ENCODE data around the gene CCDC110.

Gene CCDC110

DNA sequence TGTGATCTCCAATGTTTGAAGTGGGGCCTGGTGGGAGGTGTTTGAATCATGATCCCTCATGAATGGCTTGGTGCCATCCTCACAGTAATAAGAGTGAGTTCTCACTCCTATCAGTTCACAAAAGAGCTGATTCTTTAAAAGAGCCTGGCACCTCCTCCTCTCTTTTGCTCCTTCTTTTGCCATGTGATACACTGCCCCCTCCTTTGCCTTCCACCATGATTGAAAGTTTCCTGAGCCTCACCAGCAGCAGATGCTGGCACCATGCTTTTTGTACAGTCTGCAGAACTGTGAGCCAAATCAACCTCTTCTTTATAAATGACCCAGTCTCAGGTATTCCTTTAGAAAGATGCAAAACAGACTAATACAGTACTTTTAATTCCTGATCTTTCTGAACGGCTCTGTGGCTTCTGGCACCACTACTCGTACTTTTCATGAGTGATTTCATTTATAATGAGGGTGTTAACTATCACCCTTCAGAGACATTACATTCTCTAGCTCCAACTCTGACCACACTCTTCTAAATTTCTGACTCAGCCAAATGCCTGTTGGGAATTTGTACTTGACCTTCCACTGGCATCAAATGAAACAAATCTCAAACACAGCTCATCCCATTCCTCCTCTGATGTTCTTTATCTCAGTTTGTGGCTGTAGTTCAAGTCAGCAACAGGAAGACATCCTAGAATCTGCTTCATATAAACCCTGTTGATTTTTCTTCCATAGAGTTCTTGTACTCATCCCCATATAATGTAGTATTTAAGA is 50.0 kb downstream of the CCDC110 start:
- peak; percentile 28 for DNase-seq (ENCODE audit: low spot score)

DNA sequence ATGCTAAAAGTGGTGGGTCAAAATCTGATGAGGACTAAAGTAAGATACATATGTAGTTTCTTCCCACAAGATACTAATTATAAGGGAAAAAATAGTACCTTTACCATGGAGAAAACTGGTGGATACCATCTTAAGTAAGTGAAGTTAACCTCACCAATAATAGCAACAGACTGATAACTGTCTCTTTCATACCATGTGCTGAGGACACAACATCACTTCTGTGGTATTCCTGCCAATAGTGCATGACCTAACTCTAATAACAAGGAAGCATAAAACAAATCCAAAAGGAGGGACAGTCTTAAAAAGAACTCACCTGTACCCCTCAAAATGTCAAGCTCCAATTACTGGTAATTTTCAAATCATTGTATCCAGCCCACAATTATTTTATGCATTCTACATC is 54.6 kb downstream of the CCDC110 start:
- DNase-seq (ENCODE audit: low spot score): no peak

DNA sequence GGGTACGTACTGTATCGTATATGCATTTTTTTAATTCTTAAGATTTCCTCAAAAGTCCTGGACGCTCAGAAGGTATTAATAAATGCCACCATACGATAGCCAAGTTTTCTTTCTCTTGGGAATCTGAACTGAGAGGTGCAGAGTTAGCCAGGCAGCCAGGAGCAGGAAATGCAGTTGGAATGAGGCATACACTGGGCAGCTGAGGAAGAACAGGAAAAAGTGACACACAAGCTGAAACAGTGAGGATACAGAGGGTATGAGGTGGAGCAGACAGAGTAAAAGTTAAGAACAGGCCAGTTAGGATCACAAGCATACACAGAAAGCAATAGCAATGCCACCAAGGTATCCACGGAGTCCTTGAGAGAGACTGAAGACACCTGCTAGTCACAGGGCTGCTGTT is 59.1 kb downstream of the CCDC110 start:
- no peak for DNase-seq (ENCODE audit: low spot score)

DNA sequence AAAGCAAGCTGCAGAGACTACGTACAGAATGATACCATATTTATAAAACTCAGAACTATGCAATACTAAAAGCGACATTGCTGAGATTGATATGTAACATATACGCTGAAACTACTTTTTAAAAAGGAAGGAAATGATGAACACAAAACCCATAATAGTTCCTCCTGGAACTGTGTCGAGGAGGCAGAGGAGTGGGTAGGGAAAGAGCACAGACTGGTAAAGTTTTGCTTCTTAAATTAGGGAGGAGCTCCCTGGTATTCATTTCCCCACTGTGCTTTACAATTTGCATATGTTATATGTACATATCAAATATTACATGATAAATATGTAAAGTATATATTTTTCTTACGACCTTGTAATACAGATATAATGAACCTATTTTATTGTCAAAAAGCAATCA is 59.7 kb downstream of the CCDC110 start:
- DNase-seq (ENCODE audit: low spot score): no peak

DNA sequence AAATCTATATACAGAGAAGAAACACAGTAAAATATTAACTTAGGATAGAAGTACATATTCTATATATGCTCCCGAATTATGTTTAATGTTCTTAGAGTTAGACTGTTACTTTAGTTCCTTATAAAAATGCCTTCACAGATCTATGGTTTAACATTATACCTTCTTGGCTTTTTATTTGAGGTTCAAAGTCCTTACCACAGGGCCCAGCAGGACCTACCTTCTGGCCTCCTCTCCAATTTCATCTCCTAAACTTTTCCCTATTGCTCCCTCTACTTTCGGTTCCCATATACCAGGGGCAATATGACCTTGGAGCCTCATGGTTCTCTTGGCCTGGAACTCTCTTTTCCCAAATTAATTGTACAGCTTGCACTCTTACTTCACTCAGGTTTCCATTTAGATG is 63.1 kb downstream of the CCDC110 start:
- DNase-seq (ENCODE audit: low spot score): no peak

DNA sequence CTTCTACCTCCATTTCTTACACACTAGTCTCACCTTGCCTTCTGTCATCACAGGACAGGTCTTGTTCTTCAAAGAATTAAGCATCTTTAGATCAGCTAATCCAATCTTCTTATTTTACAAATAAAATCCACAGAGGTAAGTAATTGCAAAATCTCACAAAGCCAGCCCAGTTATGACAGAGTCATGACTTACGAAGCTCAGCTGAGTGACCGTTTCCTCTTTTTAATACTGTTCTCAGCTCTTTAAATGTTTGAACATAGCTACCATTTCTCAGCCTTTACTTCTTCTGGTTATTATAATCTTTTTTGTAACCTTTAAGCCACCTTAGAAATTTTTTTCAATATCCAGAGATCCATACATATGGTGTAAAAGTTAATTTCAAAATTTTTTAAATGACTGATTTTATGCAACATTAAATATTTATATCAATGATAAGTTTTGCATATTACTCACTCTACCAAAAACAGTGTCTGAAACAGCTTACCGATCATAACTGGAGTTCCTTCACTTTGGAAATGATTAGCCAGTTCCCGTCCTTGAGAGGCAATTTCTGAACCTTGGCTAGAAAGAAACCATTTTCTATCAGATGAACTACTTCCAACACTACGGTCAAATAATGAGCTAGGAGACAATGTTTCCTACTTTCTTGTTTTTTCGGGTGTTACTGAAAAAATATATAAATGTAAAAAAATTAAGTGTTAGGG is 66.1 kb downstream of the CCDC110 start:
- no peak for DNase-seq (ENCODE audit: low spot score)

DNA sequence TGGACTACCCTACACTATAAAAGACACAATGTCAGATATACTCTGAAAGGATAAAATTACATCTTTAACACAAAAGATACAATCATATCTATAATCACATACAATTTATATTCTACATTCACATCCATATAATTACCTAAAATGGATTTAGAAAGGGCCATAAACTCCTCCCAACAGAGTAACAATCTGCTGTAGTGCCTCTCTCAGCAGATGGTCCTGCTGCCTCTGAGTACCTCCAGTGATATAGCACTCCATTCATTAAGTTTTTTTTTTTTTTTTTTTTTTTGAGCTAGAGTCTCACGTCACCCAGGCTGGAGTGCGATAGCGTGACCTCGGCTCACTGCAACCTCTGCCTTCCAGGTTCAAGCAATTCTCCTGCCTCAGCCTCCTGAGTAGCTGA is 67.5 kb downstream of the CCDC110 start:
- DNase-seq (ENCODE audit: low spot score): no peak

DNA sequence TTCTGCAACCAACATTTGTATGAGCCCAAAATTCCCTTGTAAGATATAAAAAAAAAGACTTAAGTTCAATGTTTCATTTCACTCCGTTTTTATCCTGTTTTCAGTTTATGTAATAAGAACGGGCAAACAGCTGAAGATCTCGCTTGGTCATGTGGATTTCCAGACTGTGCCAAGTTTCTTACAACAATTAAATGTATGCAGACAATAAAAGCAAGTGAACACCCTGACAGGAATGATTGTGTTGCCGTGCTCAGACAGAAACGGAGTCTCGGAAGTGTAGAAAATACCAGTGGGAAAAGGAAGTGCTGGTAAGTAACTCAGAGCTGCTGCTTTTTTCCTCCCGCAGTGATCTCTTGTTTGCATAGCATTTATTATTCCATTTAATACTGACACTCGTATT is 72.1 kb downstream of the CCDC110 start:
- DNase-seq (ENCODE audit: low spot score): no peak

DNA sequence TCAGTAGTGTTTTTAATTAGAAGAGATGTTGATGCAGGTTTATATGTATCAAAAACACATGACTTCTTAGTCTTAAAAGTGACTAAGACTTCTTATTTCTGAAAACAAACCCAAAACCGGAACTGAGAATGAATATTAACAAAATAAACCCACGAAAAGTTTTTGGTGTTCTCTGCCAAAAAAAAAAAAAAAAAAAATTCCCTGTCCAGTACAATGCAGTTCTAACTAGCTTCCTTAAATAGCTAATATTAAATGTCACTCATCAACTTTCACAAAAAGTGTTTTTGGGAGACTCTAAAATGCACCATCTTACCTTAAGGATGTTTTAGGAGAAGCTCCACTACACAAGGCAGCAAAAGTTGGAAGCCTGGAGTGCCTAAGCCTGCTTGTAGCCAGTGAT is 72.9 kb downstream of the CCDC110 start:
- no peak for DNase-seq (ENCODE audit: low spot score)

DNA sequence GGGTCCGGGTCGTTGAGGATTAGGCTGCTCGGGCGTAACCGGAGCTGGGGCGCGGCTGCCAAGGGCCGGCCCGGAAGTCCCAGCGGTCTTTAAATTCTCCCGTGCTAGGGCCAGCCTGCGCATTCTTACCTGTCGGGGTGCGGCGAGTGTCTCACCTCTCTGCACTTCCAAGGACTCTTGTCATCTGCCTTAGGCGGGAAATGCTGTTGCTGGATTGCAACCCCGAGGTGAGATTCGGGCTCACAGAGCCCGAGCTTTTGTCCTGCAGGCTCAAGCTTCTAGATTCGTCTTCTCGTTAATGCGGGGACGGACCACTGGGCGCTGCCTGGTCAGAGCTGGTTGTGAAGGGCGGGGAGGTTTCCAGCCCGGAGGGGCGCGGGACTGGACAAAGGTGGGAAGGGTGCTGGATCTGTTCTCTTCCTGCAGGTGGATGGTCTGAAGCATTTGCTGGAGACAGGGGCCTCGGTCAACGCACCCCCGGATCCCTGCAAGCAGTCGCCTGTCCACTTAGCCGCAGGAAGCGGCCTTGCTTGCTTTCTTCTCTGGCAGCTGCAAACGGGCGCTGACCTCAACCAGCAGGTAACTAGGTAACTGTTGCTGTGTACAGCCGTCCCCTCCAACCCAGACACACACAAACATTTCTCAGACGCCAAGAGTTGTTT is 74.7 kb downstream of the CCDC110 start, which contains the start of gene ANKRD37:
Gene ANKRD37 (plus strand): TSS at position 118 of the 662 bp plus-strand sequence. CDS start 83 bp downstream, at position 201.
- DNase-seq (ENCODE audit: low spot score): peak; percentile 38

DNA sequence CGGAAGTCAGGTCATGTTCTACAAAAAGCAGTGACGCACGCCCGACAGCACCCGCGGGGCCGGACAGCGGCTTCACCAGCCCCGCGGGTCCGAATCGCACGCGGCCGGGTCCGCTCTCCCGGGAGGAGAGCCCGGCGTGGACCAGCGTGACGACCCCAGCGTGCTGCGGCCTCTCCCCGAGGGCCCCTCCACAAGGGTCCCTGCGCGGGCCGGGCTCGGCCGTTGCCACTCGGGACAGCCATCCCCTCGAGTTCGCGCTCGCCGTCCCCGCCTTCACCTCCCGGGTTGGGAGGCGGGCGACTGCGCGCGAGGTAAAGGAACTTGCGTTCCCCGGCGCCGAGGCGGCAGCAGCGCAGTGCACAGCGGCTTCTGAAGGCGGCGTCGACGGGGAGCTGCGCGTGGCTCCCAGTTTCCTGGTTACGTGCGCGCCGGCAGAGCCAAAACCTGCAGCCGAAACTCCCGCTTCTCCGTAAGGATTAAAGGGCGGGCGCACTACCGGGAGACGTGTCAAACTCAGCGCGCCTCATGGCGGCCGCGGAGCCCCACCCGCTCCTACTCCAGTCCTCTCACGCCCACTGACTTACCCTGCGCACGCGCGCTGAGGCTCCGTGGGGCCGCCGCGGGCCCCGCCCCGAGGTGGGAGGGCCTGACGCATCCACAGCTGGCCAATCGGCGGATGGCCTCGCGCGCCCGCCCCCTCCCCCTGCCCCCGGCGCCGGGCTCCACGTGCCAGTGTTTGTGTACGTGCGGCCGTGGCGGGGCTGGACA is 75.4 kb downstream of the CCDC110 start:
- DNase-seq (ENCODE audit: low spot score): peak; percentile 100

DNA sequence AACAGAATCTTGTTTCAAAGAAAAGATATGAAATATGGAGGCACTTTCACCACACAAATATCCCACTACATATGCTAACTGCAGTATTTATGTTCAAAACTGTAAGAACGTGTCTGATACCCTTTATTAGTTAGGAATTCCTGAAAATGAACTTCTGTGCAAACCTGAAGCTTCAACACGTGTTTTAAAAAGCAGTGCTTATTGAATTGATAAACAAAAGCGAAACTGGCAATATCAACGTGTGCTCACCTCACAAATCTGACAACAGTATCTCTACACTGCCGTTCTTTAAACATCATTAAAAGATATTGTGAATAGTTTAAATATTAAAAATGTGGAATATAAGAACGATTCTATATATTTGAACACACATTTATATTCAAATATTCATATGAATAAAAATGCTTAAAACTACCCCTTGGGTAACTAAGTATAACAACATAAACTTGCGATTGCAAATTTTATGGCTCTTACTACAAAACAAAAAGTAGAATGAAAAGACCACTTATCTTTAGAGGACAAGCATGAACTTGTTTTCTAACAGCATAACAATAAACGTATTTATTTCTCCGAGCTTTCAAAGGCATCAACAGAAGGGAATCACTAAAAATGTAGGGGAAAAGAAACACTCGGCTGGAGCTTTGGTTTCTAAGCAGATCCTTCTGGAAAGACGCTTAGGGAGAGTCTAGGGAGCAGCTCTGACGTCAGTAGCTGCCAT is 76.1 kb downstream of the CCDC110 start, which contains the start of gene LRP2BP:
Gene LRP2BP (minus strand): TSS at position 687 of the 718 bp plus-strand sequence. CDS start 17,738 bp downstream, outside the sequence.
- DNase-seq (ENCODE audit: low spot score): no peak

All from AG08395 (cell line).